Lower leg skin (tissue), 4 donors: Measurements from ENCODE around the gene CHKA. TPM values are rescaled to one million over a fixed set of nuclear protein-coding genes. Genes with fewer than 3 reads are reported as not detected.

ENCODE experiments used
- DNase-seq, 2 donors: peaks; one replicate each; pipeline ENCODE4 v3.0.0-alpha.2; 2019; ENCODE audit warnings: low spot score in 2 of 2
- H3K4me3 ChIP-seq: fragments of 200-600 bp; sonication (generic); 2 replicates; pipeline ENCODE4 v1.5.1; 2017; ENCODE audit warnings: mild to moderate bottlenecking, low read depth; ENCODE audit not compliant: poor library complexity, severe bottlenecking
- CTCF ChIP-seq, 3 donors: fragments of 450-650 bp; IDR thresholded peaks; one replicate each; pipeline ENCODE4 v1.5.1; 2016; ENCODE audit warnings: antibody characterized with exemption in 3 of 3, mild to moderate bottlenecking in 3 of 3, moderate library complexity in 2 of 3
- POLR2A ChIP-seq, 2 donors: fragments of 450-650 bp; IDR thresholded peaks; one replicate each; pipeline ENCODE4 v1.6.1; 2016 to 2017; ENCODE audit warnings: antibody characterized with exemption in 2 of 2, mild to moderate bottlenecking in 1 of 2, moderate library complexity in 1 of 2
- WGBS, 2 donors: methylation state at CpG; one replicate each; pipeline ENCODE4 v1.1.5; 2018; 5-methylcytosine and 5-hydroxymethylcytosine counted together
- intact Hi-C: fragments of 100-400 bp; cut with DNase I; formaldehyde crosslinking; loops from one replicate; pipeline ENCODE4 v1.15.0; 2023; ENCODE audit warnings: low total_unique reads
- total RNA-seq, 4 donors: library from RNA; depleted of rRNA; stranded (reverse); fragments of >200 nt; gene quantifications; one replicate each; pipeline ENCODE4 v1.1.0, GENCODE V29; 2016

CHKA gene
- total RNA-seq, 4 donors from 2014 or later: 5.9 to 15.6 (median 13.1) TPM

GRCh38 chr11:68048681-68049508, 72.3 kb downstream of the CHKA start:
- no peak overlapping the region for H3K4me3 ChIP-seq
- TF ChIP-seq POLR2A (IDR thresholded peaks at IDR 0.05) (no peak), CTCF (IDR thresholded peaks at IDR 0.05) (no peak)
- no peak for DNase-seq
- intact Hi-C loops: no loop called here
- 91 to 92% methylated on average over 27 to 34 of the region's 35 CpGs for WGBS, 2 donors

DNA sequence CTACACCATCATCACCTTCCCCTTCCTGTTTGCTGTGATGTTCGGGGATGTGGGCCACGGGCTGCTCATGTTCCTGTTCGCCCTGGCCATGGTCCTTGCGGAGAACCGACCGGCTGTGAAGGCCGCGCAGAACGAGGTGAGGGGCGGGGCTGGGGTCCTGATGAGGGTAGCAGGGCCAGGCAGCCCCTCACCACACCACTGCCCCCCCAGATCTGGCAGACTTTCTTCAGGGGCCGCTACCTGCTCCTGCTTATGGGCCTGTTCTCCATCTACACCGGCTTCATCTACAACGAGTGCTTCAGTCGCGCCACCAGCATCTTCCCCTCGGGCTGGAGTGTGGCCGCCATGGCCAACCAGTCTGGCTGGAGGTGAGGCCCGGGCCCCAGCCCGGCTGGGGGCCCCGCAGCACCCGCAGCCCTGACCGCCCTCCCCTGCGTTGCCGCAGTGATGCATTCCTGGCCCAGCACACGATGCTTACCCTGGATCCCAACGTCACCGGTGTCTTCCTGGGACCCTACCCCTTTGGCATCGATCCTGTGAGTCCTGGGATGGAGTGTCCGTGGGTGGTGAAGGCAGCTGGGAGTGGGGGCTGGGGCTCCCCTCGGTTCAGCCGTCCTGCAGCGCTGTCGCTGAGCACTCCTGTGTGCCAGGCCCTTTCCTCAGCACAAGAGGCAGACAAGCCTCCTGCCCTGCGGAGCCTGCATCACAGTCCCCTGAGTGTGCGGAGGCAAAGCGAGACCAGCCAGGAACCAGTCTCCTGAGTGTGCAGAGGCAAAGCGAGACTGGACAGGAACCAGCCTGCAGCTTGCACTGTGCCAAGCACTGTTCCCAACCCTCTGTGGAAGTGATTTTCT, 73.5 kb downstream of the CHKA start:
- 73 to 78% methylated on average over 30 to 36 of the region's 37 CpGs for WGBS, 2 donors
- intact Hi-C loops: no loop called here
- H3K4me3 ChIP-seq: no peak overlapping the region
- DNase-seq: no peak
- TF ChIP-seq POLR2A (IDR thresholded peaks at IDR 0.05) (no peak), CTCF (IDR thresholded peaks at IDR 0.05) (no peak)

DNA sequence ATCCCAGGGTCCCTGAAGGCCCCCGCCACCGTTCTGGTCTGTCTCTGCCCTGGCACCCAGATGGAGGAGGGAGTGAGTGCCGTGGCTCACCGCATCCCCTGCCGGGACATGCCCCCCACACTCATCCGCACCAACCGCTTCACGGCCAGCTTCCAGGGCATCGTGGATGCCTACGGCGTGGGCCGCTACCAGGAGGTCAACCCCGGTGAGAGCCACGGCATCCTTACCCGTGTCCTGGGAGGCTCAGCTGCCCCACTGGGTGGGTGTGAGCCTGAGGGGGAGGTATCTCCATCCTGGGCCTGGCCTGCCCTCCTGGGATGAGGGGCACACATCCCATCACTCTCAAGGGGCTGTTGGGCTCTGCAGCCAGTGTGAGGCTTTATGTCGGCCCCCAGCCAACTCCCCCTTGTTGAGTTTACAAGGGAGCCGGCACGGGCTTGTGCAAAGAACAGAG, 76.3 kb downstream of the CHKA start:
- WGBS, 2 donors: 93 to 95% methylated on average over 17 of the region's 18 CpGs
- no peak overlapping the region for H3K4me3 ChIP-seq
- no peak for TF ChIP-seq POLR2A (IDR thresholded peaks at IDR 0.05)
- TF ChIP-seq CTCF (IDR thresholded peaks at IDR 0.05): no peak
- intact Hi-C loops: no loop called here
- DNase-seq: no peak

DNA sequence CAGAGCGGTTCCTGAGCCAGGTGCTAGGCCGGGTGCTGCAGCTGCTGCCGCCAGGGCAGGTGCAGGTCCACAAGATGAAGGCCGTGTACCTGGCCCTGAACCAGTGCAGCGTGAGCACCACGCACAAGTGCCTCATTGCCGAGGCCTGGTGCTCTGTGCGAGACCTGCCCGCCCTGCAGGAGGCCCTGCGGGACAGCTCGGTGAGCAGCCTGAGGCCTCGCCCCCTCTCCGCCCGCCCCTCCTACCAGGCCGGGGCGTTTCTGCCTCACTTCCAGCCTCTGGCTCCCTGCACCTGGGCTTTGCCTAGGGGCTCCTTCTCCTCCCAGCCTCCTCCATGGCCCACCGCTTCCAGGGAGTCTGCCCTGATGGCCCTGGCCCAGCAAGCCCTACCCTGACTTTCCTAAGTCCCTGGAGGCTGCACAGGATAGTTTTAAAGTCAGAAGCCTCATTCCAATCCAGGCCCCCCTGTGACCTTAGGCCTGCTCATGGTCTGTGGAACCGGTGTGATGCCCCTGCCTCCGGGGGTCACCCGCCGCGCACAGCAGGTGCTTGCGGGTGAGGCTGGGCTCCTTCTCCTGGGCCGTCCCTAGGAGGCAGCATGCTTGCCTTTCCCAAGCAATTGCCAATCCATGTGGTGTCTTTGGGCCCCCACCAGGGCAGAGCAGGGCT, 76.9 kb downstream of the CHKA start:
- TF ChIP-seq CTCF (IDR thresholded peaks at IDR 0.05): no peak
- no peak for TF ChIP-seq POLR2A (IDR thresholded peaks at IDR 0.05)
- H3K4me3 ChIP-seq: no peak overlapping the region
- DNase-seq: no peak
- 82 to 90% methylated on average over 19 to 24 of the region's 24 CpGs for WGBS, 2 donors
- intact Hi-C loops: no loop called here

GRCh38 chr11:68043349-68044144, 77.6 kb downstream of the CHKA start:
- WGBS, 2 donors: 60 to 69% methylated on average over 22 to 29 of the region's 36 CpGs
- no peak for TF ChIP-seq CTCF (IDR thresholded peaks at IDR 0.05)
- TF ChIP-seq POLR2A (IDR thresholded peaks at IDR 0.05): no peak
- H3K4me3 ChIP-seq: no peak overlapping the region
- no peak for DNase-seq
- intact Hi-C loops: no loop called here
